ENCODE measurements around the gene SOX10.

GRCh38 chr22:37953437-37954179 is 30.7 kb downstream of the SOX10 start, which contains the start of the genes C22orf23 and POLR2F:
- peak; percentile 74 for TF ChIP-seq CTCF (tag by site-specific recombination; IDR thresholded peaks at IDR 0.05)
- no peak for TF ChIP-seq ZNF416 (tag by site-specific recombination; IDR thresholded peaks at IDR 0.05)
- no peak for TF ChIP-seq ZNF19 (tag by site-specific recombination; IDR thresholded peaks at IDR 0.05; ENCODE audit: low read depth)
- no peak for TF ChIP-seq ZNF510 (tag by site-specific recombination; IDR thresholded peaks at IDR 0.05; ENCODE audit: insufficient replicate concordance)
- no peak; the same call in 1 of the 2 replicates for TF ChIP-seq ZBTB21 (tag by site-specific recombination; IDR thresholded peaks at IDR 0.05)
- TF ChIP-seq ZNF292 (tag by site-specific recombination; IDR thresholded peaks at IDR 0.05; ENCODE audit: borderline replicate concordance, low read depth): no peak
- TF ChIP-seq OSR2 (tag by site-specific recombination; IDR thresholded peaks at IDR 0.05): no peak
- TF ChIP-seq SCRT1 (tag by site-specific recombination; IDR thresholded peaks at IDR 0.05; ENCODE audit: borderline replicate concordance): no peak
- TF ChIP-seq KLF10 (tag by site-specific recombination; IDR thresholded peaks at IDR 0.05): no peak
- TF ChIP-seq, protein P1, sequence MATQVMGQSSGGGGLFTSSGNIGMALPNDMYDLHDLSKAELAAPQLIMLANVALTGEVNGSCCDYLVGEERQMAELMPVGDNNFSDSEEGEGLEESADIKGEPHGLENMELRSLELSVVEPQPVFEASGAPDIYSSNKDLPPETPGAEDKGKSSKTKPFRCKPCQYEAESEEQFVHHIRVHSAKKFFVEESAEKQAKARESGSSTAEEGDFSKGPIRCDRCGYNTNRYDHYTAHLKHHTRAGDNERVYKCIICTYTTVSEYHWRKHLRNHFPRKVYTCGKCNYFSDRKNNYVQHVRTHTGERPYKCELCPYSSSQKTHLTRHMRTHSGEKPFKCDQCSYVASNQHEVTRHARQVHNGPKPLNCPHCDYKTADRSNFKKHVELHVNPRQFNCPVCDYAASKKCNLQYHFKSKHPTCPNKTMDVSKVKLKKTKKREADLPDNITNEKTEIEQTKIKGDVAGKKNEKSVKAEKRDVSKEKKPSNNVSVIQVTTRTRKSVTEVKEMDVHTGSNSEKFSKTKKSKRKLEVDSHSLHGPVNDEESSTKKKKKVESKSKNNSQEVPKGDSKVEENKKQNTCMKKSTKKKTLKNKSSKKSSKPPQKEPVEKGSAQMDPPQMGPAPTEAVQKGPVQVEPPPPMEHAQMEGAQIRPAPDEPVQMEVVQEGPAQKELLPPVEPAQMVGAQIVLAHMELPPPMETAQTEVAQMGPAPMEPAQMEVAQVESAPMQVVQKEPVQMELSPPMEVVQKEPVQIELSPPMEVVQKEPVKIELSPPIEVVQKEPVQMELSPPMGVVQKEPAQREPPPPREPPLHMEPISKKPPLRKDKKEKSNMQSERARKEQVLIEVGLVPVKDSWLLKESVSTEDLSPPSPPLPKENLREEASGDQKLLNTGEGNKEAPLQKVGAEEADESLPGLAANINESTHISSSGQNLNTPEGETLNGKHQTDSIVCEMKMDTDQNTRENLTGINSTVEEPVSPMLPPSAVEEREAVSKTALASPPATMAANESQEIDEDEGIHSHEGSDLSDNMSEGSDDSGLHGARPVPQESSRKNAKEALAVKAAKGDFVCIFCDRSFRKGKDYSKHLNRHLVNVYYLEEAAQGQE (tag by site-specific recombination; IDR thresholded peaks at IDR 0.05): no peak
- TF ChIP-seq ZNF776 (tag by site-specific recombination; IDR thresholded peaks at IDR 0.05; ENCODE audit: borderline replicate concordance): no peak
- peak; percentile 95 for TF ChIP-seq ZBTB26 (tag by site-specific recombination; optimal IDR thresholded peaks at IDR 0.05)
